ENCODE measurements around the gene MARVELD2. TPM values are rescaled to one million over a fixed set of nuclear protein-coding genes. Genes with fewer than 3 reads are reported as not detected.

Gene MARVELD2
- total RNA-seq, 2 experiments from 2014 or later = 0.29 to 0.60 TPM

DNA sequence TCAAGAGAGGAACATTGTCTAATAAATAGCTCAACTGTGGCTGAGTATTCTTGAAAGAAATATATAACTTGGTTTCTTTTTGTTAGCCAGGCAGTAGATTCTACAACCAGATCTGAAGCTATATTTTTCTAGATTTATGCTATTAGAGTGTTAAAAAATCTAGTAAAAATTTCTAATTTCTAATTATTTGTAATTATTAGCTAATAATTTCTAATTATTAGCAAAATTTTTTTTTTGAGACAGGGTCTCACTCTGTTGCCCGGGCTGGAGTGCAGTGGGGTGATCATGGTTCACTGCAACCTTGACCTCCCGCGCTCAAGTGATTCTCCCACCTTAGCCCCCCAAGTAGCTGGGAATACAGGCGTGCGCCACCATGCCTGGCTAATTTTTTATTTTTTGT lies 42.5 kb upstream of the MARVELD2 start:
- ATAC-seq (no peak), DNase-seq (no peak)
- H3K36me3 Mint-ChIP-seq (ENCODE audit: low read depth) = peaks cover 23% of the 10 kb centered on the region
- H3K27me3 Mint-ChIP-seq = no peaks in the 10 kb centered on the region
- H3K27ac Mint-ChIP-seq = no peak overlapping the region
- TF ChIP-seq, protein P1, sequence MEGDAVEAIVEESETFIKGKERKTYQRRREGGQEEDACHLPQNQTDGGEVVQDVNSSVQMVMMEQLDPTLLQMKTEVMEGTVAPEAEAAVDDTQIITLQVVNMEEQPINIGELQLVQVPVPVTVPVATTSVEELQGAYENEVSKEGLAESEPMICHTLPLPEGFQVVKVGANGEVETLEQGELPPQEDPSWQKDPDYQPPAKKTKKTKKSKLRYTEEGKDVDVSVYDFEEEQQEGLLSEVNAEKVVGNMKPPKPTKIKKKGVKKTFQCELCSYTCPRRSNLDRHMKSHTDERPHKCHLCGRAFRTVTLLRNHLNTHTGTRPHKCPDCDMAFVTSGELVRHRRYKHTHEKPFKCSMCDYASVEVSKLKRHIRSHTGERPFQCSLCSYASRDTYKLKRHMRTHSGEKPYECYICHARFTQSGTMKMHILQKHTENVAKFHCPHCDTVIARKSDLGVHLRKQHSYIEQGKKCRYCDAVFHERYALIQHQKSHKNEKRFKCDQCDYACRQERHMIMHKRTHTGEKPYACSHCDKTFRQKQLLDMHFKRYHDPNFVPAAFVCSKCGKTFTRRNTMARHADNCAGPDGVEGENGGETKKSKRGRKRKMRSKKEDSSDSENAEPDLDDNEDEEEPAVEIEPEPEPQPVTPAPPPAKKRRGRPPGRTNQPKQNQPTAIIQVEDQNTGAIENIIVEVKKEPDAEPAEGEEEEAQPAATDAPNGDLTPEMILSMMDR (IDR thresholded peaks at IDR 0.05) = no peak
- ChIA-PET CTCF (interaction anchor here (0.7 to 1.7 kb wide), 6 partner anchors 11 to 279 kb away, joined by 3 to 7 read pairs (median 4); partner anchors contain the start of genes CCDC125 and SLC30A5), POLR2A (interaction anchor here (0.7 kb wide), 1 partner anchor 265 kb away, joined by 3 read pairs; no protein-coding TSS in a partner anchor)
- H3K4me1 Mint-ChIP-seq (ENCODE audit: low read depth) = peaks cover 18% of the 10 kb centered on the region
- intact Hi-C loops (cut with micrococcal nuclease) = no loop called here
- no peak overlapping the region for H3K4me3 Mint-ChIP-seq
- no peaks in the 10 kb centered on the region for H3K9me3 Mint-ChIP-seq

DNA sequence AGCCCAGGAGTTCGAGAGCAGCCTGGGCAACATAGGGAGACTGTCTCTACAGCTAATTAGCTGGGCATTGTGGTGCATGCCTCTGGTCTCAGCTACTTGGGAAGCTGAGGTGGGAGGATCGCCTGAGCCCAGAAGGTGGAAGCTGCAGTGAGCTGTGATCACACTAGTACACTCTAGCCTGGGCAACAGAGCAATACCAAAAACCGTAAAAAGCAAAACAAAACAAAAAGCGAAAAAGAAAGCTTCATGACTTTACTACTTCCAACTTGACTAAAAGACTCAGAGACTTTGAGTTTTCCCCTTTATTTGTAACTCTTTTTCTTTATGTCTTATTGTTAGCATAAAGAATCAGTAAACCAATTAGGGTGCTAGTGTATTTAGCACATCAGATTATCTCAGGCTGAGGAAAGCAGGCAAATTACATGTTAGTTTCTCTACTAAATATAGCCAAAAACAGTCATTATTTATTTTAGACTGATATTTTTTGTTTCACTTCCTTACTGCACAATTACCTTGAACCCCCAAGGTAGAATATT lies 39.9 kb upstream of the MARVELD2 start:
- no peaks in the 10 kb centered on the region for H3K27me3 Mint-ChIP-seq
- TF ChIP-seq, protein P1 (IDR thresholded peaks at IDR 0.05) = no peak
- intact Hi-C loops (cut with micrococcal nuclease) = no loop called here
- ChIA-PET POLR2A (interaction anchor here (0.6 kb wide), 1 partner anchor 8 kb away, joined by 3 read pairs; no protein-coding TSS in a partner anchor), CTCF (no interaction called here)
- H3K27ac Mint-ChIP-seq = peak overlapping the region; percentile 16
- ATAC-seq = no peak
- H3K4me3 Mint-ChIP-seq = no peak overlapping the region
- no peak for DNase-seq
- no peaks in the 10 kb centered on the region for H3K9me3 Mint-ChIP-seq
- H3K36me3 Mint-ChIP-seq (ENCODE audit: low read depth) = peaks cover 12% of the 10 kb centered on the region
- H3K4me1 Mint-ChIP-seq (ENCODE audit: low read depth) = peaks cover 12% of the 10 kb centered on the region

DNA sequence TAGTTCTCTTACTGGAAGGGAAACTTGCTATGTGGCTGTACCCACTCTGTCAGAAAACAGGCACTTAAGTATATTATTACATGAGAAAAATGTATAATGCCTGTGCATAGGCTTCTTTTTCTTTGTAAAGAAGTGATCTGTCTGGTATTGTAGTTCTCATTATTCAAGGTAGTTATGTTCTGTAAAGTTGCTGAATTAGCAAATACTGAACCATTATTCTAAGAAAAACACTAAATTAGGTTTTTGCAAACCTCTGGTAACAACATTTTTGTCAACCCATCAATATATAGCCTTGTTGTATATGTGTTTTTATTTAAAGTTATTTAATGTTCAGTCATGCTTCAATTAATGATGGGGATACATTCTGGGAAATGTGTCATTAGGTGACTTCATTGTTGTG lies 36.5 kb upstream of the MARVELD2 start:
- Mint-ChIP-seq H3K36me3 (ENCODE audit: low read depth) (peaks cover 17% of the 10 kb centered on the region), H3K27me3 (no peaks in the 10 kb centered on the region), H3K4me1 (ENCODE audit: low read depth) (no peaks in the 10 kb centered on the region), H3K9me3 (no peaks in the 10 kb centered on the region), H3K4me3 (no peak overlapping the region), H3K27ac (no peak overlapping the region)
- ATAC-seq = no peak
- no peak for DNase-seq
- intact Hi-C loops (cut with micrococcal nuclease) = no loop called here
- TF ChIP-seq, protein P1 (IDR thresholded peaks at IDR 0.05) = no peak
- POLR2A ChIA-PET = no interaction called here
- CTCF ChIA-PET = no interaction called here

DNA sequence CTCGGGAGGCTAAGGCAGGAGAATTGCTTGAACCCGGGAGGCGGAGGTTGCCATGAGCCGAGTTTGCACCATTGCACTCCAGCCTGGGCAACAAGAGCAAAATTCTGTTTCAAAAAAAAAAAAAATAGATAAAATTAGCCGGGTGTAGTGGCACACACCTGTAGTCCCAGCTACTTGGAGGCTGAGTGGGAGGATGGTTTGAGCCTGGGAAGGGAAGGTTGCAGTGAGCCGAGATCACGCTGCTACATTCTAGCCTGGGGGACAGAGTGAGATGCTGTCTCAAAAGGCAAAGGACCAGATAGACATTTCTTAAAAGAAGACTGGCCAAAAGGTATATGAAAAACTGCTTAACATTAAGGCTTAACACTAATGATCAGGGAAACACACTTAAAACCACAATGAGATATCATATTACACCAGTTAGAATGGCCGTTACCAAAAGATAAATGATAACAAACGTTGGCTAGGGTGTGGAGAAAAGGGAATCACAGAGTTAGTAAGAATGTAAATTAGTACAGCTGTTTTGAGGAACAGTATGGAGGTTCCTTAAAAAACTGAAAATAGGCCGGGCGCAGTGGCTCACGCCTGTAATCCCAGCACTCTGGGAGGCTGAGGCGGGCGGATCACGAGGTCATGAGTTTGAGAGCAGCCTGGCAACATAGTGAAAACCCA lies 10.1 kb upstream of the MARVELD2 start:
- CTCF ChIA-PET = no interaction called here
- DNase-seq (no peak), ATAC-seq (no peak)
- H3K36me3 Mint-ChIP-seq (ENCODE audit: low read depth) = peaks cover 39% of the 10 kb centered on the region
- POLR2A ChIA-PET = no interaction called here
- no peaks in the 10 kb centered on the region for H3K27me3 Mint-ChIP-seq
- H3K4me1 Mint-ChIP-seq (ENCODE audit: low read depth) = no peaks in the 10 kb centered on the region
- no peak overlapping the region for H3K27ac Mint-ChIP-seq
- intact Hi-C loops (cut with micrococcal nuclease) = no loop called here
- no peak overlapping the region for H3K4me3 Mint-ChIP-seq
- H3K9me3 Mint-ChIP-seq = peaks cover 2% of the 10 kb centered on the region
- TF ChIP-seq, protein P1 (IDR thresholded peaks at IDR 0.05) = no peak

DNA sequence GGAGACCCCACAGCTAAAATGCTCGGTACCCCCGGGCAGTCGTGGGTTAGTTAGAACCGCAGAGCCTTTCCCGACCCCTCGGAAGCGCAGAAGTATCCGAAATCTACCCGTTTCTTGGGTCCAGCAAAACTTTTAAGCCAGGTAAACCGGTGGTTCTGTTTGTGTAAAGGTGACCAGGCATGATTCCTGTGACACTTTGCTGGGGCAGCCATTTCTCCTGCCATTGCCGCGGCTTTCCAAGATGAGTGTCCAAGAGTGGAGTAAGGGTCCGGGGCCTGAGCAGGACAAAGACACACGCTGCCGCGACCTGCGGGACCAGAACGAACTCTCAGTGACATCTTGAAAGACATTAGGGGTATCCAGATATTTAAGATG lies 655 bp downstream of the MARVELD2 start:
- TF ChIP-seq, protein P1 (IDR thresholded peaks at IDR 0.05) = no peak
- DNase-seq = no peak
- Mint-ChIP-seq H3K4me3 (peak overlapping the region; percentile 47), H3K36me3 (ENCODE audit: low read depth) (peaks cover 18% of the 10 kb centered on the region), H3K9me3 (no peaks in the 10 kb centered on the region), H3K27ac (no peak overlapping the region), H3K27me3 (no peaks in the 10 kb centered on the region), H3K4me1 (ENCODE audit: low read depth) (no peaks in the 10 kb centered on the region)
- CTCF ChIA-PET = no interaction called here
- POLR2A ChIA-PET = no interaction called here
- intact Hi-C loops (cut with micrococcal nuclease) = no loop called here
- no peak for ATAC-seq
